Hematopoietic multipotent progenitor cell treated with erythropoietin and hydrocortisone succinate and interleukin-3 and kit ligand, for 6 days (in vitro differentiated cells): ENCODE data around the gene LGI2.
A peak's percentile ranks its signal among the peaks of the same experiment; 100 is the strongest.
"Not testable (repeated sequence)": the region's sequence is repeated elsewhere in the genome, so short reads cannot be mapped to it uniquely, and the experiment has no call there.

Source experiments
- DNase-seq: peaks from one replicate; pipeline ENCODE4 v3.0.0-alpha.2; 2015

LGI2 gene

GRCh38 chr4:25030277-25031076 is at the start of gene LGI2:
TSS of gene LGI2 (minus strand) at chr4:25030946. CDS start at chr4:25030693, 253 bp downstream.
- DNase-seq, result no peak

- no peak for DNase-seq
These were observed 47.8 kb upstream of the LGI2 start for GRCh38 chr4:25078523-25078922.

- DNase-seq, result no peak
These were observed 46.1 kb upstream of the LGI2 start for GRCh38 chr4:25076625-25077398.

GRCh38 chr4:25075851-25076250 is 45.1 kb upstream of the LGI2 start:
- no peak for DNase-seq

GRCh38 chr4:25075129-25075528 is 44.4 kb upstream of the LGI2 start:
- DNase-seq, result no peak

GRCh38 chr4:25070545-25070944 is 39.8 kb upstream of the LGI2 start:
- DNase-seq, result no peak

- no peak for DNase-seq
These were observed 38.3 kb upstream of the LGI2 start for GRCh38 chr4:25069014-25069413.

- DNase-seq, result no peak
These were observed 37.6 kb upstream of the LGI2 start for GRCh38 chr4:25068386-25068785.

GRCh38 chr4:25065932-25066590 is 35.3 kb upstream of the LGI2 start:
- DNase-seq, result no peak

GRCh38 chr4:25065431-25065858 is 34.7 kb upstream of the LGI2 start:
- no peak for DNase-seq

GRCh38 chr4:25064447-25064846 is 33.7 kb upstream of the LGI2 start:
- DNase-seq, result not testable (repeated sequence)

GRCh38 chr4:25063116-25063515 is 32.4 kb upstream of the LGI2 start:
- DNase-seq, result no peak

- DNase-seq, result no peak
These were observed 31.4 kb upstream of the LGI2 start for GRCh38 chr4:25062098-25062497.

- no peak for DNase-seq
These were observed 30.9 kb upstream of the LGI2 start for GRCh38 chr4:25061602-25062001.

GRCh38 chr4:25060963-25061340 is 30.2 kb upstream of the LGI2 start:
- no peak for DNase-seq

- no peak for DNase-seq
These were observed 29.7 kb upstream of the LGI2 start for GRCh38 chr4:25060241-25060962.

- DNase-seq, result no peak
These were observed 29.0 kb upstream of the LGI2 start for GRCh38 chr4:25059791-25060190.

- no peak for DNase-seq
These were observed 28.1 kb upstream of the LGI2 start for GRCh38 chr4:25058796-25059195.

GRCh38 chr4:25057299-25057698 is 26.6 kb upstream of the LGI2 start:
- no peak for DNase-seq

GRCh38 chr4:25052037-25052436 is 21.3 kb upstream of the LGI2 start:
- not testable (repeated sequence) for DNase-seq

- no peak for DNase-seq
These were observed 20.8 kb upstream of the LGI2 start for GRCh38 chr4:25051534-25051933.

- DNase-seq, result peak; percentile 72
These were observed 19.8 kb upstream of the LGI2 start for GRCh38 chr4:25050370-25051078.
